ENCODE results near the gene FHAD1. TPM values are rescaled to one million over a fixed set of nuclear protein-coding genes. Genes with fewer than 3 reads are reported as not detected.

Gene FHAD1
- total and polyA plus RNA-seq, 4 donors, result under 0.01 to 0.13 (median 0.05) TPM; not detected in 1

GRCh38 chr1:15295696-15296095 lies 48.7 kb downstream of the FHAD1 start:
- Histone ChIP-seq H3K4me3 (ENCODE audit: low read depth in 1 of 3, low read length in 3 of 3) (no peak overlapping the region), H3K9me3 (ENCODE audit: control insufficient read depth in 4 of 4, low read length in 3 of 4) (peaks cover 0 to 3% (median 0%) of the 10 kb centered on the region in 4 donors), H3K27me3 (ENCODE audit: control insufficient read depth in 4 of 4, insufficient read depth in 4 of 4, low read length in 3 of 4) (no peaks in the 10 kb centered on the region), H3K9ac (ENCODE audit: low read depth in 1 of 2, low read length in 2 of 2) (no peak overlapping the region), H3K36me3 (ENCODE audit: control insufficient read depth in 4 of 4, insufficient read depth in 3 of 4, low read depth in 1 of 4, low read length in 3 of 4) (no peaks in the 10 kb centered on the region), H3K27ac (ENCODE audit: low read depth in 1 of 2, low read length in 2 of 2) (no peak overlapping the region), H3K4me1 (ENCODE audit: control insufficient read depth in 4 of 4, insufficient read depth in 4 of 4, low read length in 3 of 4) (no peaks in the 10 kb centered on the region)
- WGBS, result 75% methylated on average over 5 of the region's 5 CpGs
- no peak for DNase-seq (ENCODE audit: low spot score)
- TF ChIP-seq YY1 (IDR thresholded peaks at IDR 0.05) (no peak), CTCF (IDR thresholded peaks at IDR 0.05; ENCODE audit: low read depth, low read length, missing input control) (no peak), RXRA (IDR thresholded peaks at IDR 0.05) (no peak), ZBTB33 (IDR thresholded peaks at IDR 0.05) (no peak), HNF4A (conservative IDR thresholded peaks at IDR 0.05) (no peak), NR2F2 (IDR thresholded peaks at IDR 0.05) (no peak), REST (IDR thresholded peaks at IDR 0.05) (no peak), FOXA1 (IDR thresholded peaks at IDR 0.05) (no peak), JUND (IDR thresholded peaks at IDR 0.05) (no peak), SP1 (IDR thresholded peaks at IDR 0.05) (no peak), EGR1 (IDR thresholded peaks at IDR 0.05; ENCODE audit: low read depth in 2 of 2) (no peak), RAD21 (IDR thresholded peaks at IDR 0.05) (no peak), GABPA (IDR thresholded peaks at IDR 0.05 in 1 of 2, conservative IDR thresholded peaks at IDR 0.05 in 1 of 2) (no peak), MAX (IDR thresholded peaks at IDR 0.05) (no peak), TAF1 (conservative IDR thresholded peaks at IDR 0.05) (no peak), HNF4G (IDR thresholded peaks at IDR 0.05) (no peak), FOXA2 (IDR thresholded peaks at IDR 0.05) (no peak)
- TF ChIP-seq, protein P1, sequence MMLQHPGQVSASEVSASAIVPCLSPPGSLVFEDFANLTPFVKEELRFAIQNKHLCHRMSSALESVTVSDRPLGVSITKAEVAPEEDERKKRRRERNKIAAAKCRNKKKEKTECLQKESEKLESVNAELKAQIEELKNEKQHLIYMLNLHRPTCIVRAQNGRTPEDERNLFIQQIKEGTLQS (IDR thresholded peaks at IDR 0.05), result no peak

All from liver (tissue), 9 donors.